NCI-H1694 treated with DMSO at 0.1 percent for 48 hours (cell line): ENCODE results near the gene MIER1.
"Not testable (repeated sequence)": the region's sequence is repeated elsewhere in the genome, so short reads cannot be mapped to it uniquely, and the experiment has no call there.

Experiments
- DNase-seq: peaks from one replicate; lab custom pipeline; 2025; lab: John Stamatoyannopoulos, UW

MIER1 gene

DNA sequence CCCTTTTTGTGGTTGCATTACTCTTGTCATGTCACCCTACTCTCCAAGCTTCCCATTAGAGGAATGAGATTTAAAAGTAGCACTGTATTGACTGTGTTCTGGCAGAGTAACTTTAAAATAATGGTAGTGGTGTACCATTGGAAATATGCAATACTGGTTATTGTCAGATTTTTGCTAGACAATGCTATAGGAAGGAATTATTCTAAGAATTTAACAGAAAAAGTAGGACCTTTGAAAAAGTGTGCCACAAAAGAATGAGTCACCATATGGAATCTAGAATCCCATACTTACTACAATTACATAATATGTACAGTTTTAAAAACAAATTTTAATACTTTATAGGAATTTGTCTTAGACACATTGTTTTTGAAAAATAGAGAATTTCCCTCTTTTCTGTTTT lies 13.8 kb downstream of the MIER1 start:
- DNase-seq: no peak

GRCh38 chr1:66940981-66941380 lies 16.2 kb downstream of the MIER1 start:
- no peak for DNase-seq

DNA sequence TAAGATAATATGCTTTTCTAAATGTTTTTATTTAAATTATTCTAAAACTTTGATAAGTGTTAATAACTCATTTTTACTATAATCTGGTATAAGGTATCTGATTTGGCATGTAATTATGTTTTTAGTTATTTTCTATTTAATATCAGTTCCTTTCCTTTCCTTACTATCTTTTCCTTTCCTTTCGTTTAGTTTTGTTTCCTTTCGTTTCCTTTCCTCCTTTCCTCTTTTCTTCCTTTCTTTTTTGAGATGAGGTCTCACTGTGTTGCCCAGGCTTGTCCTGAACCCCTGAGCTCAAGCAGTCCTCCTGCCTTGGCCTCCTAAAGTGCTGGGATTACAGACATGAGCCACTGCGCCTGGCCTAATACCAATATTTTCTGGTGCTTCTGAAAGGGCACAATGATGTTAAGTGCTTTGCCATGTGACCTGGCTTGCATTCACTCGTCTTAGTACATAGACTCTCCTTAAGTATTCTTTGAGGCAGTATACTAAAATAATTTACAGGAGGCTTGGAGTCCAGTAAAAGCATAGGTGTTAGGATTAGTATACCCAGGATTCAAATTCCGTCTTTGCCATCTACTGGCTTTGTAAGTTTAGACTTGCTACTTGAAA lies 18.7 kb downstream of the MIER1 start:
- DNase-seq: no peak

- no peak for DNase-seq
These were observed 19.8 kb downstream of the MIER1 start for GRCh38 chr1:66944330-66945274.

- no peak for DNase-seq
These were observed 20.5 kb downstream of the MIER1 start for GRCh38 chr1:66945316-66945715.

GRCh38 chr1:66947267-66947666 lies 22.5 kb downstream of the MIER1 start:
- no peak for DNase-seq

- no peak for DNase-seq
These were observed 26.7 kb downstream of the MIER1 start for GRCh38 chr1:66951513-66951912.

DNA sequence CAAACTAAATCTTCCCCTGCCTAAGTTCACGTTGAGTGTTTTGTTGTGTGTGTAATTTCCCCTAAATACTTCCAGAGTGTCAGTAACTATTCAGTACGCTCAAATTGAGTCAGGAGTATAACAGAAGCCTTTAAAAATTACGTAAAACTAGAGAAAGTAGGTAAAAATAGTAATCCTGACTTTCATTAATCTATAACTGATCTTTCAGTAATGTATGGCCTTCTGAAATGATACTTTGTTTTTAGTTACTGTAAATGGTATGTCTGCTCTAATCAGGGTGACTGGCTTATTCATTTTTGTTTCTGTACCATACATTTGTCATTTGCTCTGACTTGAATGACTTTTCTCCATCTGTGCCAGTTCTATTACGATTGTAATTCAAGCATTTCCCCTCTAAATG lies 29.4 kb downstream of the MIER1 start:
- no peak for DNase-seq

DNA sequence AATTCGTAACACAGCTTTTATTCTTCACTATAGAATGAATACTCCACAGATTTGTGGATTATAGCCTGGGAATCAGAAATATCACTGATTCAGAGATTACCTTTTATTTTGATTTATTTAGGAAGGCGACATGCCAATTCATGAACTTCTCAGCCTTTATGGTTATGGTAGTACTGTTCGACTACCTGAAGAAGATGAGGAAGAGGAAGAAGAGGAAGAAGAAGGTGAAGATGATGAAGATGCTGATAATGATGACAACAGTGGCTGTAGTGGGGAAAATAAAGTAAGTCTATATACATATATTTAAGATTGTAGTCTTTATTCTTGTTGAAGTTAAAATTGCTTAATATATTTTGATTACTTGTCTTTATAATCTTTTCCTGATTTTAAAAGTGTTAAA lies 33.1 kb downstream of the MIER1 start:
- no peak for DNase-seq

DNA sequence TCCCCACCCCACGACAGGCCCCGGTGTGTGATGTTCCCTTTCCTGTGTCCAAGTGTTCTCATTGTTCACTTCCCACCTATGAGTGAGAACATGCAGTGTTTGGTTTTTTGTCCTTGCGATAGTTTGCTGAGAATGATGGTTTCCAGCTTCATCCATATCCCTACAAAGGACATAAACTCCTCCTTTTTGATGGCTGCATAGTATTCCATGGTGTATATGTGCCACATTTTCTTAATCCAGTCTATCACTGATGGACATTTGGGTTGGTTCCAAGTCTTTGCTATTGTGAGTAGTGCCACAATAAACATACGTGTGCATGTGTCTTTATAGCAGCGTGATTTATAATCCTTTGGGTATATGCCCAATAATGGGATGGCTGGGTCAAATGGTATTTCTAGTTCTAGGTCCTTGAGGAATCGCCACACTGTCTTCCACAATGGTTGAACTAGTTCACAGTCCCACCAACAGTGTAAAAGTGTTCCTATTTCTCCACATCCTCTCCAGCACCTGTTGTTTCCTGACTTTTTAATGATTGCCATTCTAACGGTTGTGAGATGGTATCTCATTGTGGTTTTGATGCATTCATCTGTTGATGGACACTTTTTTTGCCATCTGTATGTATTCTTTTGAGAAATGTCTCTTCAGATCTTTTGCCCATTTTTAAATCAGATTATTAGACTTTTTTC lies 41.5 kb downstream of the MIER1 start:
- DNase-seq: not testable (repeated sequence)

GRCh38 chr1:66968574-66968973 lies 43.8 kb downstream of the MIER1 start:
- no peak for DNase-seq

DNA sequence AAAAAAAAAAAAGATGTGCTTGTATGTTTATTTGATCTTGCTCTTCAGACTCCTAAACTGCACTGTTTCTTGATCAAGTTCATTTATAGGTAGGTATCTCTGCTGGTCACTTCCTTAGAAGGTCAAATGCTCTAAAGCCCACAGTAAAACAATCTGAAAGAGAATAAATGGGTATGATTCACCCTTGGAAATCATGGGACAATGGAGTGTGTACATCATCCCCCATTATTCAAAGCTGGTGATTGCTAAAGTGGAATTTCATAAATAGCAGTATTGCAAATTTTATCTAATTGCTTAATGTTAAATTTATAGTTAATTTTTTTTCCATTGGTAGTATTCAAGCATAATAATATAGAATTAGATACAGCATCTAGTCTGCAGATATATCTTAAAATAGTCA lies 53.4 kb downstream of the MIER1 start:
- DNase-seq: no peak

- not testable (repeated sequence) for DNase-seq
These were observed 54.8 kb downstream of the MIER1 start for GRCh38 chr1:66979621-66980020.

DNA sequence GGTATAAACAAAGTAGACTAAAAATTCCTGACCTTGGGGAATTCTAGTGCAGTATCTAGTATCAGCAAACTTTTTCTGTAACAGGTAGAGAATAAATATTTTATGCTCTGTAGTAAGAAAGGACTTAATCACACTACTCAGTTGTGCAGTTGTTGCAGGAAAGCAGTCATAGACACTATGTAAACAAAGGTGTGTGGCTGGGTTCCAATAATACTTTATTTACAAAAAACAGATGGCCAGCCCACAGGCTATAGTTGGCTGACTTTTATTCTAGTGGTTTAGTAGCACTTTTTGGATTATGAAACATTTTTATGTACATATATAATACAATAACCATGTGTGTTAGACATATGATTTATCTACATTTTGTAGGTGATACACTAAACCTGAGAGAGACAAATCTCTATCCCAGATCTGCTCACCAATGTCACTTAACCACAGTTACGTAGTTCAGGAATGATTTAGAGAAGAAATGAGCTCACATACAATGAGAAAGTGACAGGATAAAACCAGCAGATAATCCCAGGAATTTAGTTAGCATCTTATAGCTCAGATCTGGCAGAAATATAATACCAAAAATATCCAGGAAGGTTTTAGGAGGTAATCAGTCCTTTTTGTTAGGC lies 56.1 kb downstream of the MIER1 start:
- DNase-seq: peak; percentile 7

GRCh38 chr1:66981679-66982078 lies 56.9 kb downstream of the MIER1 start:
- no peak for DNase-seq

- DNase-seq: no peak
These were observed 57.9 kb downstream of the MIER1 start for GRCh38 chr1:66982561-66983260.

- DNase-seq: no peak
These were observed 59.7 kb downstream of the MIER1 start for GRCh38 chr1:66984491-66984890.

GRCh38 chr1:66985835-66986234 lies 61.0 kb downstream of the MIER1 start:
- DNase-seq: no peak

- DNase-seq: no peak
These were observed 68.3 kb downstream of the MIER1 start for GRCh38 chr1:66993076-66993475.

DNA sequence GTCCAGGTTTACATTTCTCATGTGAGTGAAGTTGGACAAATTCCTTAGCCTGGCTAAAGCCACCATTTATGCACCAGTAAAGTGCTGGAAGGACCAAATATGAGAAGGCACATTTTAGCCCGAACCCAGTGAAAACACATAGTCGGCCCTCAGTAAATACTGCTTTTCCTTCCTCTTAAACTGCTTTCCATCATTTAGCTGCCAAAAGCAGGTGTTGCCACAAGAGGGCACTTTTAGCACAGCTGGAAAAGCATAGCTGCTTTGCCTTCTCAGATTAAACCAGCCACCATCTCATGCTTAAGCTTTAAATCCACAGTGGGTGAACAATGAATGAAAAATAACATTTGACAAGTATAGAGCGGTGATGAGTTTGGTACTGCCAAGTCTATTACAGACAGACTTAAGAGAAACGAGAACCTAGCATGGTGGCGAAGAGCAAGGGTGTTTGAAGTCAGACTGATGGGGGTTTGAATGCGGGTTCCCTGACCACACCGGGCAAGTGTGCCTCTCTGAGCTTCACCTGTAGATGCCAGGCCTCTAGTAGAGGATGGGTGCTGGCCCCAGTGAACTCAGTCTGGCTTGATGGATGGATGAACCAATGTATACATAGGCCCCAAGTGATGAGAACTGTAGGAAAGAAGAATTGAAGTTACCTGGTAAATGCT lies 71.4 kb downstream of the MIER1 start:
- DNase-seq: peak; percentile 35

- DNase-seq: no peak
These were observed 74.2 kb downstream of the MIER1 start for GRCh38 chr1:66998972-66999371.
